CD4-positive, alpha-beta T cell treated with Interleukin-21 for 1 hour (primary cell): ENCODE results near the gene AVPI1.
"Not testable (repeated sequence)": the region's sequence is repeated elsewhere in the genome, so short reads cannot be mapped to it uniquely, and the experiment has no call there.

Source experiments
- DNase-seq: peaks from one replicate; pipeline ENCODE4 v3.0.0-alpha.2; 2020

The AVPI1 gene

DNA sequence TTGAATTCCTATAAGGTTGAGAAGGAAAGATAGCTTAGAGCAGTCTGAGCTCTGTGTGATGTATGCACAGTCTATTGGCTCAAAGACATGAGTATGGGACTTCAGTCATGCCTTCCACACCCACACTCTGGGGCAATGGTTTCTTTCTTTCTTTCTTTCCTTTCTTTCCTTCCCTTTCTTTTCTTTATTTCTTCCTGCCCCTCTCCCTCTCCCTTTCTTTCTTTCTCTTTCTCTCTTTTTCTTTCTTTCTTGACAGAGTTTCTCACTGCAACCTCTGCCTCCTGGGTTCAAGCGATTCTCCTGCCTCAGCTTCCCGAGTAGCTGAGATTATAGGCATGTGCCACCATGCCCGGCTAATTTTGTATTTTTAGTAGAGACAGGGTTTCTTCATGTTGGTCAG, 48.0 kb downstream of the AVPI1 start:
- not testable (repeated sequence) for DNase-seq

DNA sequence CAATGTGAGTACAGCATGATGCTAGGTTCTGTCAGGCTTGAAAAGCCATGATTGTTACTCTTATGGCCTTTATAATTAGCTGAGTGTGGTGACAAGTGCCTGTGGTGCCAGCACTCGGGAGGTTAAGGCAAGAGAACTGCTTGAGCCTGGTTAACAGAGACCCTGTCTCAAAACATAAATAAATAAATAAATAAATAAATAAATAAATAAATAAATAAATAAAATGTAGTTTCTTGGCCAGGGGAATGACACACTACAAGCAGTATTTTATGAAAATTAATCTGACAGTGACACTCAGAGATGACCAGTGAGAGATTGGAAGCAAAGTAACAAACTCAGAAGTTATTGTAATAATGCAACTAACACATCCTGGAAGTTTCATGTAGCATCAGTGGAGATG, 51.5 kb downstream of the AVPI1 start:
- no peak for DNase-seq

DNA sequence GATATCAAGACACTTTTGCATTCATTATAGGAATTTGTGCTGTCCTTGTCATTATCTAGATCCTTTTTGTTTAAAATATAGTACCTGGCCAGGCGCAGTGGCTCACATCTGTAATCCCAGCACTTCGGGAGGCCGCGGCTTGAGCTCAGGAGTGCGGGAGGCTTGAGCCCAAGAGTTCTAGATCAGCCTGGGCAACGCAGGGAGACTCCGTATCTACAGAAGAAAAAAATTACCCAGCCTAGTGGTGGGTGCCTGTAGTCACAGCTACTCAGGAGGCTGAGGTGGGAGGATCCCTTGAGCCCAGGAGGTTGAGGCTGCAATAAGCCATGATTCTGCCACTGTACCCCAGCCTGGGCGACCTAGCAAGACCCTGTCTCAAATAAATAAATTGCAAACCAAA, 53.1 kb downstream of the AVPI1 start:
- DNase-seq, result peak; percentile 34

DNA sequence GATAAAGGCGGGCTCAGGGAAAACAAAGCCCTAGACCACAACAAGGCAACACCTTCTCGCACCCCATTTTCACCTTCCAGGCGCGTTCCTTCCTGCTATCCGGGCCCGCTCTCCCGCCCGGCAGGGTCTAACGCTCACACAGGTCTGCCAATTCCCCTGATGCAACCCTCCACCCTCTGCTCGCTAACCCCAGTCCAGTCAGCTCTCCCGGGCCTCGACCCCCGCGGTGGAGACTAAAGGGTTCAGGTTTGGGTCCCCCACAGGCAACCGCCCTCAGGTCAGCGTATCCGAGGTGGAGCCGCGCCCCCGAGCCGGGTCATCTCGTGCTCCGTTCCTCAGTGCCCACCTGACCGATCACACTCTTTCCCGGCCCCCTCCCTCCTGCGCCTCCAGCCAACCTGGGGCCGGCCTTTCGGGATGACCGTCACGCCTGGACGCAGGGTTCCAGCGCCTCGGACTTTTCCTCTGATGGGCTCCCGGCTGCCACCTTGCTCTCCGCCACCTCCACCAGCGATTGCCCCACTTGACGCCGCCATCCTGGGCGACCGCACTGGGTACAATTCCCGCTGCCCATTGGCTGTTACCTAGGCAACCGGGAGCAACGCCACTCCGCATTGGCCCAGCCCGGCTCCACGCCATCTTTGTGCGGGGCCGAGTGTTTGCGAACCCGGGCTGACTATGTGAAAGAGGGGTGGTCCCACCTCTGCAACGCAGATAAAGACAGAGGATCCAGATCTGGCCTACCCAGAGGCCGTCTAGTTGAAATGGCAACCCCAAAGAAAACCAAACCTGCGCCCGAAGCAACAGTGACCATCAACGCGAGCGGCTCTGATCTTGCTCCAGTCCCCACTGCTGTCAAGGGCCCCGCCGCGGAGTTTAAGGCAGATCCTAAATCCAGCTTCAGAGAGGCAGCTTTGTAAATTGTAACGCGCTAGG, 53.8 kb downstream of the AVPI1 start, which contains the start of gene MORN4:
Gene MORN4, minus strand, starts transcription at position 552 of the 936 bp plus-strand sequence. CDS start 13,847 bp downstream, outside the sequence.
- peak; percentile 94 for DNase-seq

DNA sequence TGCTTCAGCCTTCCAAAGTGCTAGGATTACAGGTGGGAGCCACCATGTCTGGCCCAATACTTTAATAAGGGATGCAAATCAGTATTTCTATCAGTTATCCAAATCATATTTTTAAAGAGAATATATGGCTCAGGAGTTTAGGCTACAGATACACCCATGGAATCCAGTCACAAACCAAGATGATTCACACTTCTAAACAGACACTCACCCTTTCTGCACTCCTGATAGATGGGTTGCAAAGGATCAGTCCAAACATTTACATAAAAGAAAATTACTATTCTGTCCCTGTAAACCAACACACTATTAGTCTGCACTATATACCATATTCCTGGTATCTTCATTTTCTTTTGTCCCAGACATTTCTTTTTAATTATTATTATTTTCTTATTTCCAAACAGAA, 55.9 kb downstream of the AVPI1 start:
- no peak for DNase-seq

DNA sequence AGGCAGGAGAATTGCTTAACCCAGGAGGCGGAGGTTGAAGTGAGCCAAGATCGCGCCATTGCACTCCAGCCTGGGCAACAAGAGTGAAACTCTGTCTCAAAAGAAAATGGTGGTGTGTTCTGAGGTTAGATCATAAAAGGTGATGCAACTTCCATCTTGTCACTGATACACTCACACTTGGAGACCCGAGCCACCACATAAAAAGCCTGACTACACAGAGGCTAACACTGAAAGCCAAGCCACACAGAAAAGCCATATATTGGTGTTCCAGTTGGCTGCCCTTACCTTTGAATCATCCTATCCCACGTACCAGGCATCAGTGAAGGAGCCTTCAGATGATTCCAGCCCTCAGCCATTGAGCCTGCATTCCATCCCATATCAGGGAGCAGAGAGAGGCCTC, 57.8 kb downstream of the AVPI1 start:
- DNase-seq, result no peak

DNA sequence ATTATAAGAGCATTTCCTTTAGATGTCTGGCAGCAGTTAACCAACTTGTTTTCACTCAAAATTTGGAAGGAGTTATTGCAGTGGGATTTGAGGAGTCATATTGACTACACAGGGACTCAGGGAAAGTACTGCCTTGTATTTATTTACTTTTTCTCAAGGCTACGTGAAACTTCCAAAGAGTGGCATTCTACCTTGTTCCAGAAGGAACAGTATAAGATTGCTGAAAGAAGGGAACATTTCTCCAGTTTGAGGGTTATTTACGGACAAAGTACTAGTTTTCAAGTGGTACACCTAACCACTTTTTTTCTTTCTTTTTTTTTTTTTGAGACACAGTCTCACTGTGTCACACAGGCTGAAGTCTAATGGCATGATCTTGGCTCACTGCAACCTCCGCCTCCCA, 58.8 kb downstream of the AVPI1 start:
- no peak for DNase-seq

DNA sequence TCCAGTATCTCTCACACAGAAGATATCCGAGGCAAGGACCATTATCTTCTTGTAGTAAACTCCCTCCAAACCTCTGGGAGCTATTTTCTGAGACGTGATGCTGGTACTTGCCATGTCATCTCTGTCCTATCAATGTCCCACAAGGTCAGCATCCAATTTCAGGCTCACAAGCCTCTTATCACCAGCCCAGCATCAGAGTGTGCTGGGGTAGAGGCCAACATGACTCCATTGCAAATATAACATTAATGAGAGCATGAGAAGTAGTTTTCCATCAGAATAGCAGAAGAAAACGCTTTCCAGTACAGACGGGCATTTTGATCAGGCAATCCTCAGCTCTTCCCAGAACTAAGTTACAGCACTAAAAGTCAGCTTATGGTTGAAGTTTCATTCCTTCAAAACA, 59.3 kb downstream of the AVPI1 start:
- DNase-seq, result no peak
